SU-DHL-6 (cell line): ENCODE data around the gene DDX5.

Experiments
- CTCF ChIP-seq: fragments of 200-600 bp; sonication (generic); IDR thresholded peaks from one replicate; pipeline ENCODE4 v1.5.1; 2017; ENCODE audit warnings: antibody characterized with exemption, mild to moderate bottlenecking, low read length, moderate library complexity; ENCODE audit not compliant: insufficient read depth, poor library complexity, severe bottlenecking
- EZH2phosphoT487 ChIP-seq: fragments of 200-600 bp; sonication (generic), shearing (Covaris generic); conservative IDR thresholded peaks from 2 replicates; pipeline ENCODE4 v1.6.1; 2018; ENCODE audit warnings: mild to moderate bottlenecking, antibody characterized with exemption, low read length, moderate library complexity, mixed read lengths

GRCh38 chr17:64480951-64481350 is 25.1 kb downstream of the DDX5 start:
- TF ChIP-seq CTCF (no peak), EZH2phosphoT487 (no peak)
